ENCODE measurements around the gene TMEM179B. TPM values are rescaled to one million over a fixed set of nuclear protein-coding genes. Genes with fewer than 3 reads are reported as not detected.

Gene TMEM179B
- total and polyA plus RNA-seq, 2 of the 13 experiments (the other 11 are each of a cell fraction or from before 2014, with no cell fraction given), result 24.8 to 25.7 TPM

GRCh38 chr11:62823677-62824076 is 36.5 kb downstream of the TMEM179B start:
- Histone ChIP-seq H3K4me3 (replicated peaks in 1 of 3; ENCODE audit: insufficient read depth in 1 of 3, low read depth in 2 of 3, low read length in 3 of 3) (no peak overlapping the region), H3K79me2 (ENCODE audit: insufficient read depth, low read length) (no peaks in the 10 kb centered on the region), H3K27ac (ENCODE audit: extremely low read length, insufficient read depth, low read length) (no peak overlapping the region), H3K36me3 (replicated peaks in 1 of 2; ENCODE audit: control insufficient read depth in 1 of 2, insufficient read depth in 2 of 2, low read length in 2 of 2) (peaks cover 28 to 73% of the 10 kb centered on the region in 2 experiments), H4K20me1 (ENCODE audit: insufficient read depth, low read length) (no peaks in the 10 kb centered on the region), H3K27me3 (ENCODE audit: control insufficient read depth in 1 of 2, insufficient read depth in 2 of 2, low read length in 2 of 2) (no peaks in the 10 kb centered on the region), H3K4me2 (ENCODE audit: low read depth, low read length) (no peak overlapping the region), H3K9me3 (ENCODE audit: low read length) (no peaks in the 10 kb centered on the region), H2AFZ (ENCODE audit: low read length) (no peak overlapping the region), H3K4me1 (ENCODE audit: insufficient read depth, low read length) (no peaks in the 10 kb centered on the region), H3K9ac (ENCODE audit: insufficient read depth, low read depth, low read length) (no peak overlapping the region)
- POLR2A ChIA-PET, result interaction anchor here (0.7 to 2.8 kb wide), 4 partner anchors 8 to 39 kb away, joined by 3 to 9 read pairs (median 4); partner anchors contain the start of genes NXF1 and STX5
- FAIRE-seq, result no peak
- BruUV-seq (replicated peaks), result no TSS peak
- ATAC-seq, result no peak
- in situ Hi-C loops (cut with HindIII; ENCODE audit: extremely low pct_ligation_motif_present, low pct_unique_long_range_greater_than_20kb), result no loop called here
- WGBS (ENCODE audit: low lambda C conversion rate), result 97% methylated on average over 3 of the region's 3 CpGs
- intact Hi-C loops (cut with micrococcal nuclease; ENCODE audit: unreplicated experiment), result no loop called here
- DNase-seq (ENCODE audit: low spot score), result no peak
- CTCF ChIA-PET (ENCODE audit: low intra/inter-chr PET ratio, low total read pairs), result no interaction called here
- TF ChIP-seq ZNF670 (CRISPR knock-in tag; IDR thresholded peaks at IDR 0.05; ENCODE audit: borderline replicate concordance) (no peak), ATM (IDR thresholded peaks at IDR 0.05; ENCODE audit: borderline replicate concordance) (no peak), SMYD3 (CRISPR knock-in tag; IDR thresholded peaks at IDR 0.05) (no peak), MTA1 (CRISPR knock-in tag; IDR thresholded peaks at IDR 0.05; ENCODE audit: borderline replicate concordance) (no peak), SATB2 (CRISPR knock-in tag; IDR thresholded peaks at IDR 0.05) (no peak), THAP7 (CRISPR knock-in tag; IDR thresholded peaks at IDR 0.05) (no peak), MED8 (CRISPR knock-in tag; IDR thresholded peaks at IDR 0.05; ENCODE audit: insufficient replicate concordance) (no peak), CERS6 (CRISPR knock-in tag; IDR thresholded peaks at IDR 0.05) (no peak), ZBTB1 (CRISPR knock-in tag; IDR thresholded peaks at IDR 0.05; ENCODE audit: borderline replicate concordance) (no peak), MTF2 (CRISPR knock-in tag; IDR thresholded peaks at IDR 0.05; ENCODE audit: borderline replicate concordance) (no peak), ZKSCAN5 (CRISPR knock-in tag; IDR thresholded peaks at IDR 0.05) (no peak), TEAD3 (CRISPR knock-in tag; optimal IDR thresholded peaks at IDR 0.05; ENCODE audit: borderline replicate concordance) (no peak), ZNF607 (CRISPR knock-in tag; IDR thresholded peaks at IDR 0.05; ENCODE audit: borderline replicate concordance) (no peak), EEA1 (CRISPR knock-in tag; IDR thresholded peaks at IDR 0.05; ENCODE audit: borderline replicate concordance) (no peak)
